Ovary (tissue), 9 donors: ENCODE data around the gene KCNA5. TPM values are rescaled to one million over a fixed set of nuclear protein-coding genes. Genes with fewer than 3 reads are reported as not detected.

ENCODE experiments used
- DNase-seq, 5 donors: peaks; one replicate each; pipeline ENCODE4 v3.0.0-alpha.2; 2019 to 2020
- H3K27ac ChIP-seq, 2 donors: fragments of 200-600 bp; one replicate each; pipeline versions ENCODE4 v1.5.1 to v1.8.0; 2019 to 2022
- H3K27me3 ChIP-seq: fragments of 200-600 bp; one replicate; pipeline ENCODE4 v1.8.0; 2022
- H3K36me3 ChIP-seq: fragments of 200-600 bp; sonication (generic); one replicate; pipeline ENCODE4 v1.5.1; 2019
- H3K4me1 ChIP-seq: one replicate; pipeline ENCODE4 v1.8.1; 2013; ENCODE audit warnings: mild to moderate bottlenecking, moderate library complexity; ENCODE audit not compliant: insufficient read depth
- H3K4me3 ChIP-seq: fragments of 200-600 bp; sonication (generic); one replicate; pipeline ENCODE4 v1.5.1; 2017
- H3K9me3 ChIP-seq, 2 donors: fragments of 200-600 bp in 1 of 2; sonication (generic) in 1 of 2; one replicate each; pipeline versions ENCODE4 v1.5.1 to v1.8.1; 2013 to 2019; ENCODE audit warnings: mild to moderate bottlenecking in 1 of 2, moderate library complexity in 1 of 2
- CTCF ChIP-seq, 3 donors: fragments of 450-650 bp in 2 of 3; fragments of 200-600 bp in 1 of 3; IDR thresholded peaks; one replicate each; pipeline versions ENCODE4 v1.5.1 to v1.8.0; 2016 to 2022; ENCODE audit warnings: antibody characterized with exemption in 3 of 3, mild to moderate bottlenecking in 1 of 3
- EP300 ChIP-seq: sonication (generic); formaldehyde crosslinking; IDR thresholded peaks from one replicate; pipeline ENCODE4 v1.6.1; 2017; ENCODE audit warnings: antibody characterized with exemption
- POLR2A ChIP-seq: fragments of 450-650 bp; IDR thresholded peaks from one replicate; pipeline ENCODE4 v1.6.1; 2017; ENCODE audit warnings: antibody characterized with exemption, mild to moderate bottlenecking, moderate library complexity
- WGBS, 3 donors: extraction: QIAGEN DNeasy Blood & Tissue Kit in 1 of 3; methylation state at CpG; one replicate each; pipeline versions ENCODE4 v1.1.5 to v1.1.7; 2013 to 2017; 5-methylcytosine and 5-hydroxymethylcytosine counted together
- intact Hi-C, 4 donors: fragments of 100-400 bp; cut with DNase I; formaldehyde crosslinking; loops; one replicate each; pipeline versions ENCODE4 v1.11.0 to v1.15.1; 2022 to 2023
- polyA plus RNA-seq, 2 donors: library from polyadenylated mRNA; stranded (reverse); fragments of 200-250 nt in 1 of 2; fragments of 350-450 nt in 1 of 2; fragmentation: Illumina TruSeq in 1 of 2; extraction: RNeasy Lipid Tissue Mini Kit (QIAGEN cat#74804) in 1 of 2; gene quantifications; one replicate each; pipeline ENCODE4 v1.2.3, GENCODE V29; 2013 to 2014
- total RNA-seq, 7 donors: library from RNA; depleted of rRNA in 2 of 7; stranded (reverse); fragments of >200 nt in 2 of 7; fragmentation: NEBNext Ultra II Directional in 3 of 7; extraction: Animal tissue kit (Norgen Biotek cat#: 25700) in 3 of 7; gene quantifications; one replicate each; pipeline versions ENCODE4 v1.1.0 to v1.2.4, GENCODE V29; 2016 to 2023
- donor health status: DM: no; HTN: no; CAD: no; lungs with moderate emphysema.
- donor health status: DM: no; HTN: no; CAD: no.
- donor health status: Bipolar disorder and iron deficiency.
- donor health status: DM: yes; HTN: yes; CAD: no.
- donor health status: DM: no; HTN: no; CAD: no.
- donor health status: DM: yes; HTN: yes; CAD: no.

Gene KCNA5
- total and polyA plus RNA-seq, 9 donors = 0.34 to 3.5 (median 0.74) TPM

DNA sequence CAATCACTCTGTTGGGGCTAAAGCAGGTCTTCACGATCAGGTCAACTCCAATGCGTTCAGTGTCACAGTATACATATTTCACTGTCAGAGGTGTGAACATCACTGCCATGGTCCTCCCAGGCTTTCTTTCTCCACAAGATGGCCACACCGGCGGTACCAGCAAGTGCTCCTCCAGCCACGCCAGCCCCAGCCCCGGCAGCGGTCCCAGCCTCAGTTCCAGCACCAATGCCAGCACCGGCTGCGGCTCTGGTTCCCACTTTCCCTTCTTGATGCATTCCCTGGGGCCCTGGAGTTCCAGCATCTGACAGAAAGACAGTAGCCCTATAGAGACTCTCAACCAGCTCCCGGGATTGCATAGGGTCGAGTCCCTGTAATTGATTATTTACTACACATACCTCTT is 10.9 kb upstream of the KCNA5 start:
- no peaks in the 10 kb centered on the region for H3K4me1 ChIP-seq
- H3K4me3 ChIP-seq = no peak overlapping the region
- TF ChIP-seq POLR2A (no peak), CTCF (IDR thresholded peaks at IDR 0.05) (no peak), EP300 (no peak)
- intact Hi-C loops = no loop called here
- no peaks in the 10 kb centered on the region for H3K36me3 ChIP-seq
- H3K9me3 ChIP-seq = no peaks in the 10 kb centered on the region
- H3K27me3 ChIP-seq = no peaks in the 10 kb centered on the region
- WGBS, 3 donors = 95% methylated on average over 11 of the region's 11 CpGs
- no peak for DNase-seq
- H3K27ac ChIP-seq = no peak overlapping the region

DNA sequence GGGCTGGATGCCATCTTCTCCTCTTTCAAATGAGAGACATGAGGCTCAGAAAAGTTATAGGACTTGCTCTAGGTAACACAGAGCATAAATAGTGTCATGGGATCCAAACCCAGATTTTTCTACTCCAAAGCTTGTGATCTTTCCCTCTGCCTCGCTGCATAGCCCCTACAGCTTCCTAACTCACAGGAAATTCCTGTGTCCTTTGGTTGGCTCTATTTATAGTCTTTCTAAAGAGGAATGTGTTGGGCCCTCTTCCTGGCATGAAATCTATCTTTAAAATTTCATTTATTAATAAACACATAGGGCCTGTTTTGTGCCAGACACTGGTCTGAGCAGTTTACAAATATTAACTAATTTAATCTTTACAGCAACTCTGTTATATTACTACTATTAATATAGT is 9.8 kb upstream of the KCNA5 start:
- TF ChIP-seq EP300 (no peak), CTCF (IDR thresholded peaks at IDR 0.05) (no peak), POLR2A (no peak)
- no peak overlapping the region for H3K27ac ChIP-seq
- intact Hi-C loops = no loop called here

DNA sequence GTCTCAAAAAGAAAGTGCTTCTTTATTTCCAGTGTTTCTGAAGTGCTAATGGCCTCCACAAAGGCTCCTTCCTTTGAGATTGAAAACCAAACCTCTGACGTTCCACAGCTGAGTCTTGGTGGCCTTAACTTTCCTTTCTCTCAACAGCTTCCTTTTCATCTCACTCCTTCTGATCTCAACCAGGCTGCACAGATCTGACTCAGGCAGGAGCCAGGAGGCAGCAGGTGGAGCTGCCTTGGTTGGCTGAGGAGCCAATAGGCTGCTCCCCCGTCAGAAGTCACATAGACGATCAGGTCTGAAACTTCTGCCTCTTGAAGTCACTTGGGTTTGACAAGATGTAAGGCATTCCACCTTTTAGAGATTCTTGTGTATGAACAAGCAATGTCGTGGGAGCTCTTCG is 9.1 kb upstream of the KCNA5 start:
- H3K36me3 ChIP-seq = no peaks in the 10 kb centered on the region
- no peak overlapping the region for H3K4me3 ChIP-seq
- WGBS, 3 donors = 21 to 46% (median 26%) methylated on average over 5 of the region's 5 CpGs
- no peak for DNase-seq
- intact Hi-C loops = no loop called here
- no peak for TF ChIP-seq POLR2A
- no peak for TF ChIP-seq EP300
- TF ChIP-seq CTCF (IDR thresholded peaks at IDR 0.05) = no peak
- H3K4me1 ChIP-seq = no peaks in the 10 kb centered on the region
- no peaks in the 10 kb centered on the region for H3K9me3 ChIP-seq
- H3K27ac ChIP-seq = no peak overlapping the region
- no peaks in the 10 kb centered on the region for H3K27me3 ChIP-seq

More for the DNA sequence above, 9.8 kb upstream of the KCNA5 start:
- H3K9me3 ChIP-seq = no peaks in the 10 kb centered on the region
- H3K4me3 ChIP-seq = no peak overlapping the region
- no peaks in the 10 kb centered on the region for H3K4me1 ChIP-seq
- no peaks in the 10 kb centered on the region for H3K27me3 ChIP-seq
- no peak for DNase-seq
- 47 to 71% (median 51%) methylated on average over 1 of the region's 1 CpG for WGBS, 3 donors
- no peaks in the 10 kb centered on the region for H3K36me3 ChIP-seq

DNA sequence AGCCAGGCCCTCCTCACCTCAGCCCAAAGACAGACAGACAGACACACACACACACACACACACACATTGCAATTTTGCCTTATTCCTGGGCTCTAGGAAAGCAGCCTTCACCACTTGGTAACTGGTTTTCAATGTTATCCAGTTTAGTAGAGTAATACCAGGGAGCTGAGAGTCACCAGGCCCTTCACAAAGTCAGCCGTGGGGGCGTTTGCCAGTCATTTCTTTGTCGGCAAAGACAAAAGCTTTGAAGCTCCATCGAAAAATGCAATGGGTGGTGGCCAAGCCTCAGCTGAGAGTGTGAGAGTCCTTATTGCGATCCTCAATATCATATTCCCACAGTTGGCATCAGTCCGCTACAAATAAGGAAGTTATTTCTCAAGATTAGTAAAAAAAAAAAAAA is 8.1 kb upstream of the KCNA5 start:
- H3K9me3 ChIP-seq = no peaks in the 10 kb centered on the region
- no peak for TF ChIP-seq CTCF (IDR thresholded peaks at IDR 0.05)
- no peak for TF ChIP-seq EP300
- TF ChIP-seq POLR2A = no peak
- no peaks in the 10 kb centered on the region for H3K4me1 ChIP-seq
- H3K4me3 ChIP-seq = no peak overlapping the region
- WGBS, 3 donors = 55 to 79% (median 74%) methylated on average over 6 of the region's 6 CpGs
- H3K27ac ChIP-seq = no peak overlapping the region
- no peak for DNase-seq
- intact Hi-C loops = no loop called here
- H3K27me3 ChIP-seq = no peaks in the 10 kb centered on the region
- no peaks in the 10 kb centered on the region for H3K36me3 ChIP-seq

- 77 to 85% (median 80%) methylated on average over 7 of the region's 7 CpGs for WGBS, 3 donors
- H3K27ac ChIP-seq = no peak overlapping the region
- no peaks in the 10 kb centered on the region for H3K9me3 ChIP-seq
- H3K36me3 ChIP-seq = no peaks in the 10 kb centered on the region
- intact Hi-C loops = no loop called here
- H3K4me1 ChIP-seq = no peaks in the 10 kb centered on the region
- H3K4me3 ChIP-seq = no peak overlapping the region
- DNase-seq = no peak
- no peak for TF ChIP-seq EP300
- TF ChIP-seq CTCF (IDR thresholded peaks at IDR 0.05) = no peak
- no peak for TF ChIP-seq POLR2A
- no peaks in the 10 kb centered on the region for H3K27me3 ChIP-seq
Observed at GRCh38 chr12:5036031-5036430, 7.6 kb upstream of the KCNA5 start.
